HG02885 (cell line): ENCODE results near the gene BOK.
"Not testable (repeated sequence)": the region's sequence is repeated elsewhere in the genome, so short reads cannot be mapped to it uniquely, and the experiment has no call there.

Source experiments
- ATAC-seq: cut with Tn5 transposase; IDR thresholded peaks from one replicate; pipeline ENCODE4 v1.9.1; 2021; ENCODE audit warnings: mild to moderate bottlenecking; ENCODE audit not compliant: unreplicated experiment, poor library complexity

Gene BOK

GRCh38 chr2:241570961-241571581 lies 12.5 kb downstream of the BOK start:
- no peak for ATAC-seq

GRCh38 chr2:241571821-241572620 lies 13.5 kb downstream of the BOK start:
- ATAC-seq, result no peak

- not testable (repeated sequence) for ATAC-seq
These were observed 14.5 kb downstream of the BOK start for GRCh38 chr2:241572915-241573651.

- ATAC-seq, result no peak
These were observed 15.2 kb downstream of the BOK start for GRCh38 chr2:241573741-241574140.

- ATAC-seq, result no peak
These were observed 16.5 kb downstream of the BOK start for GRCh38 chr2:241574911-241575623.

- no peak for ATAC-seq
These were observed 17.2 kb downstream of the BOK start for GRCh38 chr2:241575624-241576292.

GRCh38 chr2:241576293-241576654 lies 17.7 kb downstream of the BOK start:
- no peak for ATAC-seq

- ATAC-seq, result no peak
These were observed 19.0 kb downstream of the BOK start for GRCh38 chr2:241577413-241578122.

- no peak for ATAC-seq
These were observed 20.7 kb downstream of the BOK start for GRCh38 chr2:241579281-241579680.

- ATAC-seq, result no peak
These were observed 23.8 kb downstream of the BOK start for GRCh38 chr2:241582328-241582727.

GRCh38 chr2:241582806-241583205 lies 24.3 kb downstream of the BOK start:
- ATAC-seq, result no peak

- no peak for ATAC-seq
These were observed 25.9 kb downstream of the BOK start for GRCh38 chr2:241584436-241584835.

GRCh38 chr2:241586564-241587264 lies 28.2 kb downstream of the BOK start:
- ATAC-seq, result no peak

GRCh38 chr2:241589863-241590262 lies 31.3 kb downstream of the BOK start:
- not testable (repeated sequence) for ATAC-seq

- ATAC-seq, result not testable (repeated sequence)
These were observed 32.2 kb downstream of the BOK start for GRCh38 chr2:241590496-241591455.

- ATAC-seq, result no peak
These were observed 33.7 kb downstream of the BOK start for GRCh38 chr2:241592126-241592845.

GRCh38 chr2:241593271-241593670 lies 34.7 kb downstream of the BOK start:
- no peak for ATAC-seq
